ENCODE results near the gene FBXO3. TPM values are rescaled to one million over a fixed set of nuclear protein-coding genes. Genes with fewer than 3 reads are reported as not detected.

FBXO3 gene
- total RNA-seq, 1 experiment from 2014 or later = 29.6 TPM

DNA sequence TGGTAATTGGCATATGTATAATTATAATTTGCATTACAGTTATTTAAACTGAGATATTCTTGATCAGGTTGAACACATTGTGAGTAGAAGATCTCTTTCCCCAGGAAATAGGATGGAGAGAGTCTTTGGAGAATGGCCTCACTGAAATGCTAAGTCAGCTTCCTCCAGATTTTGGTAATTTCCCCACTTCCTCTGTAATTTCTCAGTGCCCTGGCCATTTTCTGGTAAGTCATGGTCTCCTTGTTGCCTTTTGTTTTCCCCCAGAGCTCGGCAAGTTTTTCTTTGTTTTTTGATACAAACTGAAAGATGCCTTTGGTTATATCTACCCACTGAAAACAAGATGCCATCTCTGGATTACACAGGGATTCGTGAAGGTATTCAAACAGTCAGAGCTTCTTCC, 12.8 kb upstream of the FBXO3 start:
- Mint-ChIP-seq H3K9me3 (ENCODE audit: unreplicated experiment) (no peaks in the 10 kb centered on the region), H3K27me3 (ENCODE audit: insufficient read depth, unreplicated experiment) (peaks cover 18% of the 10 kb centered on the region), H3K27ac (ENCODE audit: unreplicated experiment) (no peak overlapping the region), H3K36me3 (ENCODE audit: insufficient read depth, unreplicated experiment) (no peaks in the 10 kb centered on the region), H3K4me1 (ENCODE audit: low read depth, unreplicated experiment) (no peaks in the 10 kb centered on the region), H3K4me3 (ENCODE audit: unreplicated experiment) (no peak overlapping the region)
- POLR2A ChIA-PET = interaction anchor here (0.5 kb wide), 1 partner anchor 51 kb away, joined by 4 read pairs; no protein-coding TSS in a partner anchor
- Histone ChIP-seq H3K4me1 (no peaks in the 10 kb centered on the region), H3K36me3 (ENCODE audit: control insufficient read depth, insufficient read depth, low read length) (no peaks in the 10 kb centered on the region), H3K4me3 (ENCODE audit: low read depth, low read length) (no peak overlapping the region), H3K9me3 (no peaks in the 10 kb centered on the region), H3K27me3 (replicated peaks; ENCODE audit: control insufficient read depth, insufficient read depth, low read length) (no peaks in the 10 kb centered on the region)
- intact Hi-C loops (cut with micrococcal nuclease; ENCODE audit: unreplicated experiment) = no loop called here
- BruUV-seq (replicated peaks) = no TSS peak
- no peak for DNase-seq
- TF ChIP-seq, protein P1, sequence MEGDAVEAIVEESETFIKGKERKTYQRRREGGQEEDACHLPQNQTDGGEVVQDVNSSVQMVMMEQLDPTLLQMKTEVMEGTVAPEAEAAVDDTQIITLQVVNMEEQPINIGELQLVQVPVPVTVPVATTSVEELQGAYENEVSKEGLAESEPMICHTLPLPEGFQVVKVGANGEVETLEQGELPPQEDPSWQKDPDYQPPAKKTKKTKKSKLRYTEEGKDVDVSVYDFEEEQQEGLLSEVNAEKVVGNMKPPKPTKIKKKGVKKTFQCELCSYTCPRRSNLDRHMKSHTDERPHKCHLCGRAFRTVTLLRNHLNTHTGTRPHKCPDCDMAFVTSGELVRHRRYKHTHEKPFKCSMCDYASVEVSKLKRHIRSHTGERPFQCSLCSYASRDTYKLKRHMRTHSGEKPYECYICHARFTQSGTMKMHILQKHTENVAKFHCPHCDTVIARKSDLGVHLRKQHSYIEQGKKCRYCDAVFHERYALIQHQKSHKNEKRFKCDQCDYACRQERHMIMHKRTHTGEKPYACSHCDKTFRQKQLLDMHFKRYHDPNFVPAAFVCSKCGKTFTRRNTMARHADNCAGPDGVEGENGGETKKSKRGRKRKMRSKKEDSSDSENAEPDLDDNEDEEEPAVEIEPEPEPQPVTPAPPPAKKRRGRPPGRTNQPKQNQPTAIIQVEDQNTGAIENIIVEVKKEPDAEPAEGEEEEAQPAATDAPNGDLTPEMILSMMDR (IDR thresholded peaks at IDR 0.05; ENCODE audit: insufficient read depth in 1 of 2, low read depth in 1 of 2, low read length in 1 of 2, severe bottlenecking in 1 of 2, unreplicated experiment in 1 of 2) = no peak
- CTCF ChIA-PET = no interaction called here

DNA sequence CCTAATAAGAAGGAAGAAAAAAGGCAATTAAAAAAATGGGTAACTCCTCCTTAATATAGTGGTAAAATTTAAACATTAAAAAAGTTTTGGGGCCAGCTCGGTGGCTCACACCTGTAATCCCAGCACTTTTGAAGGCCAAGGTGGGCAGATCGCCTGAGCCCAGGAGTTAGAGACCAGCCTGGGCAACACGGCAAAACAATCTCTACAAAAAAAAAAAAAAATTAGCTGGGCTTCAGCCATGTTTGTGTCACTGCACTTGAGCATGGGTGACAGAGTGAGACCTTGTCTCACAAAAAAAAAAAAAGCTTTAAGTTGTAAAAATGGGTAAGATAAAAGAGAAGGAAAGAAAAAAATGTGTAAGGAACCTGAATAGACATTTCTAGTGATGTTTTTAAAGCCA, 11.3 kb upstream of the FBXO3 start:
- no peaks in the 10 kb centered on the region for H3K4me1 Mint-ChIP-seq (ENCODE audit: low read depth, unreplicated experiment)
- CTCF ChIA-PET = no interaction called here

DNA sequence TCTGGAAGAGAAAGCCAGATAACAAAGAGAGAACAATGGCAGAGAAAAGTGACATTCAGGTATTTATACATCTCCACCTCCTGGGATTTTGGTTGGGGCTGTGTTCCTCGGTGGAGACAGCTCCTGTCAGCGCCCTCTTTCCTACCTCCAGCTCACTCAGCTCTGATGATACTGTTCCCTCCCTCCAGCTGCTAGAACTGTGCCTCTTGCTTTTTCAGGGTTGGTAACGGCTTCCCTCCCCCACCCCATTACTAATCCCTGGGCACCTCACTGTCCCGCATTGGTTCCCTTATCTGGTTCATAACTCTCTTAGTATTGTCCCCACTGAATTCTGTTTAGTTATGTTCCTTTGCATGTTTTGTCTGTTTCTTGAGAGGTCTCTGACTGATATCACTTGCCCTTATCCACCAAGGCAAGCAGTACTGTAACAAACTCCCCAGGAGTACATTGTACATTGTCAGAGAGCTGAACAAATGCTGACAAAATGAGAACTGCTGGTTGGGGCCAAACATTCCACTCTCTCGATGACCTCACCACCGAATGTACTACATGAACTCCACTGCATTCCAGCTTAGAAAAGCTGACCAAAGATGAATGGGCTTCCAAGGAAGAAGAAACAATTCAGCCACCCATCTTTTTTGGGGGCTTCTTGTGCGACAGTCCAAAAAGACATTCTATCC, 5.7 kb upstream of the FBXO3 start:
- Mint-ChIP-seq H3K4me3 (ENCODE audit: unreplicated experiment) (no peak overlapping the region), H3K27ac (ENCODE audit: unreplicated experiment) (no peak overlapping the region), H3K4me1 (ENCODE audit: low read depth, unreplicated experiment) (peaks cover 8% of the 10 kb centered on the region), H3K36me3 (ENCODE audit: insufficient read depth, unreplicated experiment) (no peaks in the 10 kb centered on the region), H3K9me3 (ENCODE audit: unreplicated experiment) (no peaks in the 10 kb centered on the region), H3K27me3 (ENCODE audit: insufficient read depth, unreplicated experiment) (peaks cover 15% of the 10 kb centered on the region)
- no TSS peak for BruUV-seq (replicated peaks)
- CTCF ChIA-PET = no interaction called here
- Histone ChIP-seq H3K4me3 (ENCODE audit: low read depth, low read length) (no peak overlapping the region), H3K36me3 (ENCODE audit: control insufficient read depth, insufficient read depth, low read length) (no peaks in the 10 kb centered on the region), H3K9me3 (no peaks in the 10 kb centered on the region), H3K4me1 (peaks cover 9% of the 10 kb centered on the region), H3K27me3 (replicated peaks; ENCODE audit: control insufficient read depth, insufficient read depth, low read length) (no peaks in the 10 kb centered on the region)
- peak in 1 of 2 experiments; percentile 8 for DNase-seq
- POLR2A ChIA-PET = no interaction called here
- TF ChIP-seq, protein P1 (IDR thresholded peaks at IDR 0.05; ENCODE audit: insufficient read depth in 1 of 2, low read depth in 1 of 2, low read length in 1 of 2, severe bottlenecking in 1 of 2, unreplicated experiment in 1 of 2) = no peak
- intact Hi-C loops (cut with micrococcal nuclease; ENCODE audit: unreplicated experiment) = no loop called here

More for the DNA sequence above, 11.3 kb upstream of the FBXO3 start:
- H3K27me3 Mint-ChIP-seq (ENCODE audit: insufficient read depth, unreplicated experiment) = peaks cover 18% of the 10 kb centered on the region
- intact Hi-C loops (cut with micrococcal nuclease; ENCODE audit: unreplicated experiment) = no loop called here
- Histone ChIP-seq H3K4me1 (no peaks in the 10 kb centered on the region; the same call in 1 of the 2 replicates), H3K36me3 (ENCODE audit: control insufficient read depth, insufficient read depth, low read length) (no peaks in the 10 kb centered on the region), H3K9me3 (no peaks in the 10 kb centered on the region), H3K27me3 (replicated peaks; ENCODE audit: control insufficient read depth, insufficient read depth, low read length) (no peaks in the 10 kb centered on the region), H3K4me3 (ENCODE audit: low read depth, low read length) (no peak overlapping the region)
- BruUV-seq (replicated peaks) = no TSS peak
- no peak overlapping the region for H3K27ac Mint-ChIP-seq (ENCODE audit: unreplicated experiment)
- TF ChIP-seq, protein P1 (IDR thresholded peaks at IDR 0.05; ENCODE audit: insufficient read depth in 1 of 2, low read depth in 1 of 2, low read length in 1 of 2, severe bottlenecking in 1 of 2, unreplicated experiment in 1 of 2) = no peak
- POLR2A ChIA-PET = no interaction called here
- H3K36me3 Mint-ChIP-seq (ENCODE audit: insufficient read depth, unreplicated experiment) = no peaks in the 10 kb centered on the region
- no peaks in the 10 kb centered on the region for H3K9me3 Mint-ChIP-seq (ENCODE audit: unreplicated experiment)
- DNase-seq = no peak
- H3K4me3 Mint-ChIP-seq (ENCODE audit: unreplicated experiment) = no peak overlapping the region
